Stimulated activated CD8-positive, alpha-beta memory T cell treated with anti-CD3 and anti-CD28 coated beads, Interleukin-7, amount 100 ng/mL, for 4 hours (primary cell): ENCODE results near the gene STEAP4.
"Not testable (repeated sequence)": the region's sequence is repeated elsewhere in the genome, so short reads cannot be mapped to it uniquely, and the experiment has no call there.

Experiments used
- DNase-seq, 2 donors: peaks; one replicate each; pipeline ENCODE4 v3.0.0-alpha.2; 2020; ENCODE audit warnings: low read depth in 2 of 2

Gene STEAP4

DNA sequence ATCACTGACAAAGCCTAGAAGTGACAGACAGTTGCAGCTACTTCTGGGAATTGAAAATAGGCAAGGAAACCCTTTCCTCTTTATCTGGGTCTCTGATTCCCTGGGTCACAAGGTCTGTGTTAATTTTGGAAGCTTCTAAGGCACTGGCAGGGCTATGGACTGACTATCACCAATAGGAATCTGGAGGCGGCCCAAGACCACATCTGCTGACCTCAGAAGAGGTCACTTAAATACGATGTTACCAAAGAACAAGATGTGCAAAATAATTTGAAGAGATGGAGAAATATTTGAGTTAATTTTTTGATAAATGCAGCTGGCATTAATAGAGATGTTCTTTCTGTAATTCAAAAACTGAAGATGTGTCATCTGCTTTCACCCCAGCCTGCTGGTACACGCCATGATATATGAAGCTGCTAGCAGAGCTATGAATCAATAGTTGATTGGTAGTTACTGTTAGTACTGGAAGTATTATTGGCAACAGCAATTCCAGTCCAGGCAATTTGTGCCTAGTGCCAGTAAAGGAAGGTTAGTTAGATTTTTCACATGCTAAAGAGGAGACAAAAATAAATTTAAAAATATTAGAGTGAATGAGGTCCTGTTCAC, 5.5 kb upstream of the STEAP4 start:
- no peak for DNase-seq

- DNase-seq, result no peak
Measured at GRCh38 chr7:88311675-88312036, 5.0 kb upstream of the STEAP4 start.

DNA sequence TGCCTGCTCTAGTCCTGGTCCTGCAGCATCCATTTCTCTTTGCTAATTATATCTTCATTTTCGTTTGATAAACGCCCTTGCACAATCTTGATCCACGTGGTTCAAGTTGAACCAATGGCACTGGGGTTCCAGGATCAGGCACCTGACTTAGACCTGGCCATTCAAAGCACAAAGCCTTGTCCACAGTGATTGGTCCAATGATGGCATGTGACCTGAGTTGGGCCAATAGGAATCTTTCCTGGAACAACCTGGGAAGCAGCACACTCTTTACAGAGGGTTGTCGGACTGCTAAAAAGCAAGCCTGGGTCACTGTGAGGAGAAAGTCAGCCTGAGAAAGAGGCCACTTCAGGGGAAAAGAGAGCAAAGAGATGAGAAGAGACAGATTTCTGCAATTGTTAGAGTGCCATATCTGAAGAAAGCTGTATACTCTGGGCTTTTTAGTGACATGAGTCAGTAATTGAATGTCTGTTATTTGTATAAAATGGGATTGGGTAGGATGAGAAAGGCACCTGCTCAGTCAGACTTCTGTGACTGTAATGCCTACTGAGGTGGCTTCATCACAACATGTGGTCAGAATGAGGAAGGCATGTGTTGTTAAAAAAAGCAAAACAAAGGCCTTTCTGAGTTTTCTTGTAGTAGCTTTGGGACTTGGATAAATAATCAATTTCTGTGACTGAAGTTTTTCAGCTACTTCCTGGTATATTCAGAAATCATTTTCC, 4.4 kb upstream of the STEAP4 start:
- no peak for DNase-seq

GRCh38 chr7:88309819-88310218, 3.1 kb upstream of the STEAP4 start:
- no peak for DNase-seq

DNA sequence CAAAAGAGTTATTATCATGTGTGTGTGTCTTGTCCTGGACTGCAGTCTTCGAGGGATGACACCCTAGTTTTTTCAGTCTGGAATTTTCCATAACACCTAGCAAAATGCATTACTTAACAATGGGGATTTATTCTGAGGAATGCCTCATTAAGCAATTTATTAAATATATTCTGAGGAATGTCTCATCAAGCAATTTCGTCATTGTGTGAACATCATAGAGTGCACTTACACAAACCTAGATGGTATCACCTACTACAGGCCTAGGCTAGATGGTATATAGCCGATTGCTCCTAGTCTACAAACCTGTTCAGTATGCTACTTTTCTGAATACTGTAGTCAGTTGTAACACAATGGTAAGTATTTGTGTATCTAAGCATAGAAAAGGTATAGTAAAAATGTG, 1.1 kb upstream of the STEAP4 start:
- no peak for DNase-seq

DNA sequence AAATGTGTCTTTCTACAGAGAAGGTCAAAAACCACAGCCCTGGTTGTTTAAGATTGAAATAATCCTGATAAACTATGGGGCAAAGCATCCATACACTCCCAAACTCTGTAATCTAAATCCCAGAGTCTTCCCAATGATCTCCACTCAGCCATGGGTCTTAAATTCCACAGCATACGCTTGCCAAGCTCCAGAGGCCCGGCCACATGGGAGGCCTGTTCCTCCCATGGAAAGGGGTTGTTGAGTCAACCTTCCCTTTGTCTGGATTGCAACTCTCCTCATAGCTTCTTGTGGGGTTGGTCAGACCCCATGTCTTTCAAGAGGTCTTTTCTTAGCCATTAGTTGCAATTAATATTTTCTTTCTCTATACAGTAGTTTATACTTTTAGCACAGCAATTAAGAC, 718 bp upstream of the STEAP4 start:
- DNase-seq, result no peak

GRCh38 chr7:88305044-88305443, 1.6 kb downstream of the STEAP4 start:
- DNase-seq, result no peak

- DNase-seq, result no peak
Measured at GRCh38 chr7:88302486-88302885, 4.2 kb downstream of the STEAP4 start.

GRCh38 chr7:88301924-88302323, 4.8 kb downstream of the STEAP4 start:
- DNase-seq, result no peak

DNA sequence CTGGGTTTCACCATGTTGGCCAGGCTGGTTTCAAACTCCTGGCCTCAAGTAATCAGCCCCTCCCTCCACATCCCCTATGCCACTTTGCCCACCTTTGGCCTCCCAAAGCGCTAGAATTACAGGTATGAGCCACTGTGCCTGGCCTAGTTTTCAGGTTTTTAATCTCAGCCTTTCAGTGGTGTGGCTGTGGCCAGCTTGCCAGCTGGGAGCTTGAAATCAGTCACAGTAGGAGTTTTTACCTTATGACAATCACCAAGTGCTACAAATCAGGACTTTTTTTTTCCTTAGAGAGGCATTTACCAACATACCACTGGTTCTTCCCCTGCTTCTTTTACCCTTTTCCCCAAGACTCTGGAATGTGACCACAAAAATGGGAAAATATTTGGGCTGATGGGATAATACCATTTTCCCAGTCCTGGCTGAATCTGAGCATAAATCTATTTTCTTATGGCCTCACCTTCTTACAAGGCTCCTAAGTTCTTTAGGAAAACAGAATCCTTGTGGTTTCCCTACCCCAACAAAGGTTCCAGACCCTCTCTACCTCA, 6.2 kb downstream of the STEAP4 start:
- no peak for DNase-seq

GRCh38 chr7:88299126-88299525, 7.6 kb downstream of the STEAP4 start:
- DNase-seq, result no peak

GRCh38 chr7:88293866-88294265, 12.8 kb downstream of the STEAP4 start:
- DNase-seq, result no peak

GRCh38 chr7:88291398-88292173, 15.1 kb downstream of the STEAP4 start:
- no peak for DNase-seq

DNA sequence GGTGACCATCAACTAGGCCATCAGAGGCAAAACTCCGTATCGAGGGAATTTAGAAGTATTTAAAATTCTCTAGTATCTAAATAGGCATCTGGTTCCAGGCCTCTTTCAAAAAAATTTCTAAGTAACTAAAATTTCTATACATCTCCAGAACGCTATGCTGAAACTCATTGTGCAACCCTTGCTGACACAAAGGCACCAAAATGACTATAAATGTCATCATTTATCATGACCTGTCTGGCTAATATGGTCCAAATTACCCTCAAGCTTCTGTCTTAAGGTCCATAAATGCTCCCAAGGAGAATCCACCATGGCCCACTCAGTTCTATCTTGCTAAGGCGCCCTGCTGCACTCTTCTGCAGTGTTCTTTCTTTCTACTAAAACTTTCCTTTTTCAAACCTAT, 16.2 kb downstream of the STEAP4 start:
- DNase-seq, result no peak

- no peak for DNase-seq
Measured at GRCh38 chr7:88289564-88290025, 17.1 kb downstream of the STEAP4 start.

DNA sequence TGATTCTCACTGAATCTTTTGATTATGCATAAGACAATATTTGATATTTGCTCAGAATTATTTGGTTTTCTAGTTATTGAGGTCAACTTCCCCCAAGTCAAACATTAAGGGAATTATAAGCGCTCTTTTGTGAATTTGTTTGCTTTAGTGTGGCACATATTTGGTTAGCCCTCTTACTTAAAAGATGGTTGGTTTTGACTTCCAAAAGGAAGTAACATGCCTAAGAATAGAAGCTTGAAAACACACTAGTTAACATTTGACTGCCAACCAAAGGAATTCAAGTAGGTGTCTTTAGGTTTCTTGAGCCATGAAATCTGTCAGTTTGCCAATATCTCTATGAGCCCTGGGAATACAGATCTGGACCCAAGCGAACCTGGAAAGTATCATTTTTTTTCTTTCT, 24.9 kb downstream of the STEAP4 start:
- no peak for DNase-seq

GRCh38 chr7:88280801-88281200, 25.9 kb downstream of the STEAP4 start:
- DNase-seq, result no peak

- no peak for DNase-seq
Measured at GRCh38 chr7:88279323-88279722, 27.4 kb downstream of the STEAP4 start.

DNA sequence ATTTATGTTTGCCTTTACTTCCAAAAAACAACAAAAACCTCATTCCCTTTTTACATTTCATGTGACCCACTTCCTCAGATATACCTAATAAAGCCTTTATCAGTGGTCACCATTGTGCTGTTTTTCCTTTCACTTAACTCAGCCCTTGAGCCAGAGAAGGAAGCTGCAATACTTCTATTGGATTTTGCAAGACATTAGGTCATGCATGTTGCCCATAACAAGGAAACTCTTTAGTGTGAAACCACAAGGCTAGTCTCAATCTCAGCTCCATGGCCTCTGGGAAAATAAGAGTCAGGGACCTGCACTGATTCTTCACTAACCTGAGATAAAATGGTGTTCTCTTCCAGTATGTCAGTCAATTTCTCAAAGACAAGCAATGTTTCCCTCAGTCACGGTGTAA, 27.8 kb downstream of the STEAP4 start:
- no peak for DNase-seq

GRCh38 chr7:88276605-88277153, 30.0 kb downstream of the STEAP4 start:
- no peak for DNase-seq

DNA sequence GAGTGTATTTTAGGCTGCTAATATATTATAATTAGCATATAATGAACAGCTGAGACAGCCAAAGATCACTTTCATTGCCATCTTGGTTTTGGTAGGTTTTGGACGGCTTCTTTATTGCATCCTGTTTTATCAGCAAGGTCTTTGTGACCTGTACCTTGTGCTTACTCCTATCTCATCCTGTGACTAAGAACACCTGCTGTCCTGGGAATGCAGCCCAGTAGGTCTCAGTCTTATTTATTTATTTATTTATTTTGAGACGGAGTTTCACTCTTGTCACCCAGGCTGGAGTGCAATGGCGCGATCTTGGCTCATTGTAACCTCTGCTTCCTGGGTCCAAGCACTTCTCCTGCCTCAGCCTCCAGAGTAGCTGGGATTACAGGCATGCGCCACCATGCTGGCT, 31.8 kb downstream of the STEAP4 start:
- not testable (repeated sequence) for DNase-seq

- DNase-seq, result no peak
Measured at GRCh38 chr7:88269586-88269985, 37.1 kb downstream of the STEAP4 start.
